Endothelial cell of umbilical vein (primary cell): ENCODE measurements around the gene ZC3H6. TPM values are rescaled to one million over a fixed set of nuclear protein-coding genes. Genes with fewer than 3 reads are reported as not detected.

Source experiments
- BruUV-seq: library from RNA; stranded (reverse); fragments of 400-500 nt; replicated peaks from 2 replicates; lab custom pipeline; 2021; lab: Mats Ljungman, UMichigan
- CTCF ChIA-PET: fragments of 300-600, 350-600 bp; sonication (Branson Sonifier 250); formaldehyde crosslinking; loops from one replicate; lab custom pipeline; 2021; ENCODE audit warnings: antibody characterized with exemption, inconsistent platforms; lab: Charles Lee
- POLR2A ChIA-PET: fragments of 300-600, 350-600 bp; sonication (Branson Sonifier 250); formaldehyde crosslinking; loops from one replicate; lab custom pipeline; 2021; ENCODE audit warnings: antibody characterized with exemption, inconsistent platforms; lab: Charles Lee
- DNase-seq: peaks from one replicate; pipeline ENCODE4 v3.0.0-alpha.2; 2011; ENCODE audit warnings: low read depth, low spot score
- FAIRE-seq: peaks from 2 replicates; lab custom pipeline; 2011; peaks lifted over from hg19 to GRCh38; lab: Jason Lieb, UNC
- H2AFZ ChIP-seq: 2 replicates; pipeline ENCODE4 v1.6.0; 2012; ENCODE audit warnings: low read depth, low read length, control low read depth, inconsistent platforms
- H3K27ac ChIP-seq: 2 replicates; pipeline ENCODE4 v1.5.1; 2011; ENCODE audit warnings: low read depth, mild to moderate bottlenecking, control low read depth, low read length, moderate library complexity; ENCODE audit not compliant: insufficient read depth
- H3K27me3 ChIP-seq, 2 experiments: 2 replicates each; pipeline versions ENCODE4 v1.6.0 to v1.6.1; 2011; ENCODE audit warnings: low read length in 2 of 2, mixed read lengths in 1 of 2; ENCODE audit not compliant: control insufficient read depth in 2 of 2, insufficient read depth in 2 of 2
- H3K36me3 ChIP-seq, 2 experiments: 2 replicates in 1 of 2; 3 replicates in 1 of 2; pipeline ENCODE4 v1.5.1; 2011; ENCODE audit warnings: low read length in 2 of 2, mild to moderate bottlenecking in 1 of 2, moderate library complexity in 1 of 2; ENCODE audit not compliant: control insufficient read depth in 2 of 2, insufficient read depth in 2 of 2; ENCODE audit errors: extremely low read depth in 1 of 2
- H3K4me1 ChIP-seq: 3 replicates; pipeline ENCODE4 v1.5.1; 2011; ENCODE audit warnings: mild to moderate bottlenecking, low read length; ENCODE audit not compliant: control insufficient read depth, insufficient read depth; ENCODE audit errors: extremely low read depth
- H3K4me2 ChIP-seq: 2 replicates; pipeline ENCODE4 v1.6.1; 2011; ENCODE audit warnings: low read length, control low read depth, mixed read lengths; ENCODE audit not compliant: insufficient read depth
- H3K4me3 ChIP-seq, 3 experiments: fragments of 200-600 bp in 1 of 3; sonication (generic), shearing (Covaris generic) in 1 of 3; replicated peaks in 1 of 3; 2 replicates each; pipeline ENCODE4 v1.5.1; 2011 to 2016; ENCODE audit warnings: control low read depth in 3 of 3, low read length in 3 of 3, mild to moderate bottlenecking in 2 of 3, inconsistent platforms in 1 of 3, low read depth in 1 of 3, moderate library complexity in 1 of 3; ENCODE audit not compliant: insufficient read depth in 1 of 3
- H3K79me2 ChIP-seq: 2 replicates; pipeline ENCODE4 v1.6.0; 2012; ENCODE audit warnings: low read length, inconsistent platforms; ENCODE audit not compliant: control insufficient read depth, insufficient read depth
- H3K9ac ChIP-seq: replicated peaks from 2 replicates; pipeline ENCODE3; 2011; ENCODE audit warnings: low read length, control low read depth; ENCODE audit not compliant: insufficient read depth; ENCODE audit errors: extremely low read depth
- H3K9me1 ChIP-seq: replicated peaks from 3 replicates; pipeline ENCODE4 v1.6.0; 2011; ENCODE audit warnings: mild to moderate bottlenecking, low read length; ENCODE audit not compliant: control insufficient read depth, insufficient read depth; ENCODE audit errors: extremely low read depth
- H3K9me3 ChIP-seq: replicated peaks from 2 replicates; pipeline ENCODE4 v1.5.1; 2012; ENCODE audit warnings: low read length, inconsistent platforms; ENCODE audit not compliant: control insufficient read depth, insufficient read depth
- H4K20me1 ChIP-seq: replicated peaks from 2 replicates; pipeline ENCODE3; 2011; ENCODE audit warnings: mild to moderate bottlenecking, low read length; ENCODE audit not compliant: control insufficient read depth, insufficient read depth; ENCODE audit errors: extremely low read depth
- EZH2 ChIP-seq: IDR thresholded peaks from 2 replicates; pipeline ENCODE4 v1.6.1; 2012; ENCODE audit warnings: borderline replicate concordance, low read depth, mild to moderate bottlenecking, moderate library complexity, low read length, inconsistent platforms; ENCODE audit not compliant: severe bottlenecking
- FOS ChIP-seq: IDR thresholded peaks from 2 replicates; pipeline ENCODE4 v1.6.1; 2011; ENCODE audit warnings: mild to moderate bottlenecking, low read length, moderate library complexity, borderline replicate concordance; ENCODE audit not compliant: insufficient read depth
- GATA2 ChIP-seq: IDR thresholded peaks from 2 replicates; pipeline ENCODE4 v1.7.0; 2011; ENCODE audit warnings: low read depth, mild to moderate bottlenecking, moderate library complexity, mixed read lengths, low read length; ENCODE audit not compliant: insufficient read length, insufficient read depth
- JUN ChIP-seq: IDR thresholded peaks from 2 replicates; pipeline ENCODE4 v1.6.1; 2011; ENCODE audit warnings: borderline replicate concordance, low read depth; ENCODE audit not compliant: insufficient read length, insufficient read depth
- MYC ChIP-seq: IDR thresholded peaks from one replicate; pipeline ENCODE4 v1.6.1; 2011; ENCODE audit warnings: mild to moderate bottlenecking, low read depth, low read length
- POLR2A ChIP-seq: IDR thresholded peaks from 2 replicates; pipeline ENCODE4 v1.6.1; 2012; ENCODE audit warnings: low read depth, mild to moderate bottlenecking, control low read depth, low read length
- POLR2AphosphoS5 ChIP-seq: IDR thresholded peaks from 2 replicates; pipeline ENCODE4 v1.6.1; 2012; ENCODE audit warnings: low read depth, mild to moderate bottlenecking, control low read depth, low read length, moderate library complexity; ENCODE audit not compliant: insufficient read depth
- dilution Hi-C: fragments of 300-500 bp; cut with MboI; formaldehyde crosslinking; loops from one replicate; pipeline ENCODE4 v1.15.0; 2019; ENCODE audit warnings: low sequenced_read_pairs; ENCODE audit not compliant: extremely low pct_ligation_motif_present
- intact Hi-C: fragments of 100-400 bp; cut with micrococcal nuclease; formaldehyde crosslinking; loops from one replicate; pipeline ENCODE4 v1.10.0; 2022
- polyA plus RNA-seq, 4 experiments: library from polyadenylated mRNA; depleted of rRNA in 3 of 4; stranded (reverse) in 3 of 4; unstranded in 1 of 4; fragments of >200 nt; gene quantifications; 2 replicates each; pipeline versions ENCODE4 v1.2.1 to v1.2.3, GENCODE V29; 2011 to 2012; ENCODE audit warnings: missing spikeins in 1 of 4
- total RNA-seq: library from RNA; stranded (reverse); gene quantifications from 2 replicates; pipeline ENCODE4 v1.2.3, GENCODE V29; 2021
- TF ChIP-seq, protein P1 (sequence below), 2 donors: IDR thresholded peaks; 1 replicate in 1 of 2; 2 replicates in 1 of 2; pipeline ENCODE4 v1.5.1; 2011; ENCODE audit warnings: low read length in 2 of 2, mild to moderate bottlenecking in 2 of 2, moderate library complexity in 2 of 2, control low read depth in 1 of 2, inconsistent platforms in 1 of 2, low read depth in 1 of 2; ENCODE audit not compliant: insufficient read depth in 1 of 2; ENCODE audit errors: extremely low read depth in 1 of 2
- TF ChIP-seq, protein P2 (sequence below): IDR thresholded peaks from 2 replicates; pipeline ENCODE4 v1.6.1; 2011; ENCODE audit not compliant: insufficient read depth, insufficient read length

Gene ZC3H6
- total and polyA plus RNA-seq, 2 donors (not counting 3 experiments of a cell fraction or from before 2014, with no cell fraction given), result 0.46 to 3.0 TPM

DNA sequence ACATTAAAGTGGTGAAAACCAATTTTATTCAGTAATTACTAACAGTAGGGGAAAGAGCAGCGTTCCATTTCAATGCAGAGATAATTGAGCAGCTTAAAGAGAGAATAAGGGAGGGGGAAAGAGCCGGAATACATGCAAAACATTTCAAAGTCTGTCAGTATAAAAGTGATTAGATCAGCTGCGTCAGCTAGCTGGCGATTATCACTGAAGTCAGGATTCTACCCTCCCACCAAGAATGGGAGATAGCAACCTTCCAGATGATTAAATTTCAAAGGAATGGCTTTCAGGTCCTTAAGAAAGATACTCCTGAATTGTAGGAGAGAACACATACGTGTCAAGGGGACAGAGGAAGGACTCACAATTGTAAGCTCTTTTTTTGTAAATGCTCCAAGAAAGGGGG lies 2.7 kb upstream of the ZC3H6 start:
- no peaks in the 10 kb centered on the region for H3K79me2 ChIP-seq
- H3K27me3 ChIP-seq, result no peaks in the 10 kb centered on the region
- dilution Hi-C loops, result no loop called here
- H3K4me1 ChIP-seq, result peaks cover 9% of the 10 kb centered on the region
- H4K20me1 ChIP-seq, result no peaks in the 10 kb centered on the region
- H3K9me1 ChIP-seq, result no peaks in the 10 kb centered on the region
- no peak overlapping the region for H3K27ac ChIP-seq
- ChIA-PET CTCF (interaction anchor here (0.6 to 1.4 kb wide), 3 partner anchors 12 to 161 kb away, joined by 3 read pairs; partner anchors contain the start of gene RGPD8), POLR2A (no interaction called here)
- H3K4me3 ChIP-seq, result no peak overlapping the region
- TF ChIP-seq MYC (no peak), GATA2 (no peak), EZH2 (no peak), POLR2A (no peak), FOS (no peak), JUN (no peak), POLR2AphosphoS5 (no peak)
- TF ChIP-seq, protein P1, sequence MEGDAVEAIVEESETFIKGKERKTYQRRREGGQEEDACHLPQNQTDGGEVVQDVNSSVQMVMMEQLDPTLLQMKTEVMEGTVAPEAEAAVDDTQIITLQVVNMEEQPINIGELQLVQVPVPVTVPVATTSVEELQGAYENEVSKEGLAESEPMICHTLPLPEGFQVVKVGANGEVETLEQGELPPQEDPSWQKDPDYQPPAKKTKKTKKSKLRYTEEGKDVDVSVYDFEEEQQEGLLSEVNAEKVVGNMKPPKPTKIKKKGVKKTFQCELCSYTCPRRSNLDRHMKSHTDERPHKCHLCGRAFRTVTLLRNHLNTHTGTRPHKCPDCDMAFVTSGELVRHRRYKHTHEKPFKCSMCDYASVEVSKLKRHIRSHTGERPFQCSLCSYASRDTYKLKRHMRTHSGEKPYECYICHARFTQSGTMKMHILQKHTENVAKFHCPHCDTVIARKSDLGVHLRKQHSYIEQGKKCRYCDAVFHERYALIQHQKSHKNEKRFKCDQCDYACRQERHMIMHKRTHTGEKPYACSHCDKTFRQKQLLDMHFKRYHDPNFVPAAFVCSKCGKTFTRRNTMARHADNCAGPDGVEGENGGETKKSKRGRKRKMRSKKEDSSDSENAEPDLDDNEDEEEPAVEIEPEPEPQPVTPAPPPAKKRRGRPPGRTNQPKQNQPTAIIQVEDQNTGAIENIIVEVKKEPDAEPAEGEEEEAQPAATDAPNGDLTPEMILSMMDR (IDR thresholded peaks at IDR 0.05; ENCODE audit: extremely low read depth in 1 of 2, insufficient read depth in 1 of 2, low read depth in 1 of 2, low read length in 2 of 2), result no peak
- TF ChIP-seq, protein P2, sequence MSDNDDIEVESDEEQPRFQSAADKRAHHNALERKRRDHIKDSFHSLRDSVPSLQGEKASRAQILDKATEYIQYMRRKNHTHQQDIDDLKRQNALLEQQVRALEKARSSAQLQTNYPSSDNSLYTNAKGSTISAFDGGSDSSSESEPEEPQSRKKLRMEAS, result no peak
- H3K36me3 ChIP-seq, result no peaks in the 10 kb centered on the region
- FAIRE-seq, result no peak
- H3K4me2 ChIP-seq, result no peak overlapping the region
- no TSS peak for BruUV-seq
- H2AFZ ChIP-seq, result no peak overlapping the region
- H3K9me3 ChIP-seq, result no peaks in the 10 kb centered on the region
- DNase-seq, result no peak
- intact Hi-C loops, result no loop called here
- no peak overlapping the region for H3K9ac ChIP-seq
